ENCODE data around the gene VAV2.
"Not testable (repeated sequence)": the region's sequence is repeated elsewhere in the genome, so short reads cannot be mapped to it uniquely, and the experiment has no call there.

Gene VAV2

GRCh38 chr9:133768371-133768858 is 223.7 kb downstream of the VAV2 start:
- H3K4me3 ChIP-seq (ENCODE audit: low read depth, low read length): no peak overlapping the region
- TF ChIP-seq CTCF (IDR thresholded peaks at IDR 0.05; ENCODE audit: insufficient read depth, low read depth, low read length, missing control alignments): no peak
- DNase-seq (ENCODE audit: low read depth): no peak

GRCh38 chr9:133767625-133768024 is 224.5 kb downstream of the VAV2 start:
- TF ChIP-seq CTCF (IDR thresholded peaks at IDR 0.05; ENCODE audit: insufficient read depth, low read depth, low read length, missing control alignments): no peak
- DNase-seq (ENCODE audit: low read depth): no peak
- no peak overlapping the region for H3K4me3 ChIP-seq (ENCODE audit: low read depth, low read length)

GRCh38 chr9:133767008-133767407 is 225.1 kb downstream of the VAV2 start:
- H3K4me3 ChIP-seq (ENCODE audit: low read depth, low read length): no peak overlapping the region
- TF ChIP-seq CTCF (IDR thresholded peaks at IDR 0.05; ENCODE audit: insufficient read depth, low read depth, low read length, missing control alignments): no peak
- DNase-seq (ENCODE audit: low read depth): no peak

- not testable (repeated sequence) for DNase-seq (ENCODE audit: low read depth); H3K4me3 ChIP-seq (ENCODE audit: low read depth, low read length)
These were observed 225.9 kb downstream of the VAV2 start for GRCh38 chr9:133766234-133766633.

- no peak overlapping the region for H3K4me3 ChIP-seq (ENCODE audit: low read depth, low read length)
- no peak for TF ChIP-seq CTCF (IDR thresholded peaks at IDR 0.05; ENCODE audit: insufficient read depth, low read depth, low read length, missing control alignments)
- no peak for DNase-seq (ENCODE audit: low read depth)
These were observed 228.6 kb downstream of the VAV2 start for GRCh38 chr9:133763272-133764183.

GRCh38 chr9:133762488-133763271 is 229.4 kb downstream of the VAV2 start:
- H3K4me3 ChIP-seq (ENCODE audit: low read depth, low read length): no peak overlapping the region
- TF ChIP-seq CTCF (IDR thresholded peaks at IDR 0.05; ENCODE audit: insufficient read depth, low read depth, low read length, missing control alignments): no peak
- DNase-seq (ENCODE audit: low read depth): no peak

- TF ChIP-seq CTCF (IDR thresholded peaks at IDR 0.05; ENCODE audit: insufficient read depth, low read depth, low read length, missing control alignments): no peak
- DNase-seq (ENCODE audit: low read depth): no peak
- H3K4me3 ChIP-seq (ENCODE audit: low read depth, low read length): no peak overlapping the region
These were observed 230.4 kb downstream of the VAV2 start for GRCh38 chr9:133761641-133762248.
